Measurements from ENCODE around the gene C12orf50. TPM values are rescaled to one million over a fixed set of nuclear protein-coding genes. Genes with fewer than 3 reads are reported as not detected.

C12orf50 gene
- total and polyA plus RNA-seq, 2 donors (not counting 1 experiment from before 2014, with no cell fraction given), result 0.07 to 0.10 TPM

DNA sequence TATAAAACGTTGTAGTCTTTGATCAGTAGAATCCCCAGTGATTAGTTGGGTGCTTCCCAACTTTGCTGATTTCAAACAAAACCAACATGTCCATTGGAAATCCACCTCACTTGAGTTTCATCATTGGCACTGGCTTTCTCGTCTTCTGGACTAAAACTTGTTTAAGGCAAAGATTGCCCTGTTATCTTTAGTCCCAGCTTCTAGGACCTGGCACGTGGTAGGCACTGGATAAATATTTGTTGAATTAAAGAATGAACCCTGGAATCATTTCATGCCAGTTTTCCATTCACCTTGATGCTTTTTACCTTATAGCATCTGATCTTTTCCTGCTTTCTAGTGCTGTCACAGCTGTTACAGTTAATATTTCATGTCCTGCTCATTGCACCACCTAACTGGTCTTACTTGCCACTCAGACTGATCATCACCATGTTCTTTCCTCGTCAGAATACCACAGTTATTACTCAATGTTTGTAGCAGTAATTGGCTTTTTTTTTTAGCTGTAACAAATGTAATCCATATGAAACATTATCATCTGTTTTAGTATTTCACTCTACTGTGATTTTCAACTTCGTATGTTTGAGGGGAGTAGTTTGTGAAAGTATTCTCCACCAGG, 7.3 kb upstream of the C12orf50 start:
- ChIA-PET POLR2A (no interaction called here), CTCF (no interaction called here)
- peak overlapping the region; percentile 89 for H2AFZ ChIP-seq (ENCODE audit: insufficient read depth, low read depth, low read length, poor library complexity, severe bottlenecking)
- H3K9me3 ChIP-seq (ENCODE audit: control extremely low read depth in 1 of 3, control insufficient read depth in 2 of 3, insufficient read depth in 1 of 3, low read length in 2 of 3), result no peaks in the 10 kb centered on the region
- no peaks in the 10 kb centered on the region for H3K36me3 ChIP-seq (replicated peaks in 1 of 2; ENCODE audit: control extremely low read depth in 1 of 2, control insufficient read depth in 1 of 2, extremely low read depth in 1 of 2, insufficient read depth in 2 of 2, low read length in 1 of 2)
- H4K20me1 ChIP-seq (ENCODE audit: control insufficient read depth, insufficient read depth, low read length, poor library complexity, severe bottlenecking), result peaks cover 3% of the 10 kb centered on the region
- no peaks in the 10 kb centered on the region for H3K9me3 Mint-ChIP-seq (ENCODE audit: insufficient read depth)
- no peak overlapping the region for H3K27ac ChIP-seq (ENCODE audit: low read length in 2 of 2)
- H3K27me3 ChIP-seq (replicated peaks in 1 of 4; ENCODE audit: control extremely low read depth in 1 of 4, control insufficient read depth in 3 of 4, insufficient read depth in 4 of 4, low read length in 3 of 4), result no peaks in the 10 kb centered on the region
- ATAC-seq (ENCODE audit: low read depth), result no peak
- no peak for DNase-seq
- H3K4me3 Mint-ChIP-seq, result peak overlapping the region; percentile 99
- peak overlapping the region; percentile 86 for H3K4me2 ChIP-seq (replicated peaks; ENCODE audit: low read depth, low read length, poor library complexity, severe bottlenecking)
- intact Hi-C loops (cut with micrococcal nuclease), result loop anchor here (5.0 kb wide), 2 partner anchors 1311 to 1491 kb away; partner anchors contain the start of gene POC1B
- H3K27ac Mint-ChIP-seq, result no peak overlapping the region
- H3K79me2 ChIP-seq (ENCODE audit: control insufficient read depth, insufficient read depth, low read length), result peaks cover 27% of the 10 kb centered on the region
- peaks cover 30% of the 10 kb centered on the region for H3K4me1 Mint-ChIP-seq
- peak overlapping the region in 4 of 5 experiments; percentile 86 to 93 (median 90) for H3K4me3 ChIP-seq (ENCODE audit: control extremely low read depth in 1 of 5, extremely low read depth in 1 of 5, insufficient read depth in 1 of 5, low read depth in 2 of 5, low read length in 4 of 5)
- no peaks in the 10 kb centered on the region for H3K27me3 Mint-ChIP-seq
- peaks cover 16 to 17% of the 10 kb centered on the region in 2 donors for H3K4me1 ChIP-seq (ENCODE audit: control insufficient read depth in 2 of 2, insufficient read depth in 2 of 2, low read length in 2 of 2)
- no peak for TF ChIP-seq EZH2 (IDR thresholded peaks at IDR 0.05; ENCODE audit: borderline replicate concordance, insufficient read depth, low read depth, low read length, poor library complexity, severe bottlenecking)
- TF ChIP-seq, protein P1, sequence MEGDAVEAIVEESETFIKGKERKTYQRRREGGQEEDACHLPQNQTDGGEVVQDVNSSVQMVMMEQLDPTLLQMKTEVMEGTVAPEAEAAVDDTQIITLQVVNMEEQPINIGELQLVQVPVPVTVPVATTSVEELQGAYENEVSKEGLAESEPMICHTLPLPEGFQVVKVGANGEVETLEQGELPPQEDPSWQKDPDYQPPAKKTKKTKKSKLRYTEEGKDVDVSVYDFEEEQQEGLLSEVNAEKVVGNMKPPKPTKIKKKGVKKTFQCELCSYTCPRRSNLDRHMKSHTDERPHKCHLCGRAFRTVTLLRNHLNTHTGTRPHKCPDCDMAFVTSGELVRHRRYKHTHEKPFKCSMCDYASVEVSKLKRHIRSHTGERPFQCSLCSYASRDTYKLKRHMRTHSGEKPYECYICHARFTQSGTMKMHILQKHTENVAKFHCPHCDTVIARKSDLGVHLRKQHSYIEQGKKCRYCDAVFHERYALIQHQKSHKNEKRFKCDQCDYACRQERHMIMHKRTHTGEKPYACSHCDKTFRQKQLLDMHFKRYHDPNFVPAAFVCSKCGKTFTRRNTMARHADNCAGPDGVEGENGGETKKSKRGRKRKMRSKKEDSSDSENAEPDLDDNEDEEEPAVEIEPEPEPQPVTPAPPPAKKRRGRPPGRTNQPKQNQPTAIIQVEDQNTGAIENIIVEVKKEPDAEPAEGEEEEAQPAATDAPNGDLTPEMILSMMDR (IDR thresholded peaks at IDR 0.05), result no peak
- WGBS (ENCODE audit: insufficient coverage), result 83% methylated on average over 1 of the region's 5 CpGs
- H3K9ac ChIP-seq (ENCODE audit: low read length), result peak overlapping the region; percentile 87

DNA sequence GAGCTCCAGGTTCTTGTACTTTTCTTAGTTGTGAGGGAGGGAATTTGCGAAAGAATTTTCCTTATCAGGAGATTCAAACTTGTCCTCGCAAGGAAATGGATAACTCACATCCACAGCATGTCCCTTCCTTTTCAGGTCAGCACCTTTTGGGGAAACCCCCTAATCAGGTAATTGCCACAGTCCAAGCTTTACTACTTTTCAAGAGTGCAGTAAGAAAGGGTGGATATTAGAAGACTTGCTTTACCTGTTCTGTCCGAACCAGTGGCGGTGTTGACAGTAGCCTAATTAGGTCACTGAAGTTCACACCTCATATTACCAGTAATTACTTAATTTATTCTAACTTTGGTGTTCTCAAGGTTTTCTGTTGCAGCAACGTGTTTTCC, 6.7 kb upstream of the C12orf50 start:
- H3K4me1 Mint-ChIP-seq, result peaks cover 30% of the 10 kb centered on the region
- H3K4me3 Mint-ChIP-seq, result peak overlapping the region; percentile 99
- Histone ChIP-seq H3K36me3 (replicated peaks in 1 of 2; ENCODE audit: control extremely low read depth in 1 of 2, control insufficient read depth in 1 of 2, extremely low read depth in 1 of 2, insufficient read depth in 2 of 2, low read length in 1 of 2) (no peaks in the 10 kb centered on the region), H2AFZ (ENCODE audit: insufficient read depth, low read depth, low read length, poor library complexity, severe bottlenecking) (peak overlapping the region; percentile 89), H3K79me2 (ENCODE audit: control insufficient read depth, insufficient read depth, low read length) (peaks cover 27% of the 10 kb centered on the region), H3K9ac (ENCODE audit: low read length) (peak overlapping the region; percentile 87), H3K27me3 (replicated peaks in 1 of 4; ENCODE audit: control extremely low read depth in 1 of 4, control insufficient read depth in 3 of 4, insufficient read depth in 4 of 4, low read length in 3 of 4) (no peaks in the 10 kb centered on the region), H3K4me3 (ENCODE audit: control extremely low read depth in 1 of 5, extremely low read depth in 1 of 5, insufficient read depth in 1 of 5, low read depth in 2 of 5, low read length in 4 of 5) (peak overlapping the region; percentile 62 to 93 (median 90)), H3K4me2 (replicated peaks; ENCODE audit: low read depth, low read length, poor library complexity, severe bottlenecking) (peak overlapping the region; percentile 86), H3K27ac (ENCODE audit: low read length in 2 of 2) (peak overlapping the region; percentile 47 to 74), H3K4me1 (ENCODE audit: control insufficient read depth in 2 of 2, insufficient read depth in 2 of 2, low read length in 2 of 2) (peaks cover 16 to 17% of the 10 kb centered on the region in 2 donors), H3K9me3 (ENCODE audit: control extremely low read depth in 1 of 3, control insufficient read depth in 2 of 3, insufficient read depth in 1 of 3, low read length in 2 of 3) (peaks cover 0 to 3% (median 0%) of the 10 kb centered on the region in 3 donors), H4K20me1 (ENCODE audit: control insufficient read depth, insufficient read depth, low read length, poor library complexity, severe bottlenecking) (peaks cover 2% of the 10 kb centered on the region)
- ATAC-seq (ENCODE audit: low read depth) (no peak), DNase-seq (no peak)
- H3K27ac Mint-ChIP-seq, result peak overlapping the region; percentile 56
- intact Hi-C loops (cut with micrococcal nuclease), result loop anchor here (1.0 to 5.0 kb wide), 3 partner anchors 106 to 1491 kb away; partner anchors contain the start of genes CEP290, POC1B and TMTC3
- CTCF ChIA-PET, result no interaction called here
- H3K27me3 Mint-ChIP-seq, result no peaks in the 10 kb centered on the region
- POLR2A ChIA-PET, result interaction anchor here (1.6 kb wide), 1 partner anchor 106 kb away, joined by 3 read pairs; the partner anchor contains the start of gene CEP290
- no CpG with 5 or more reads among the region's 5 CpGs for WGBS (ENCODE audit: insufficient coverage)
- no peaks in the 10 kb centered on the region for H3K9me3 Mint-ChIP-seq (ENCODE audit: insufficient read depth)
- TF ChIP-seq, protein P1 (IDR thresholded peaks at IDR 0.05), result no peak
- TF ChIP-seq EZH2 (IDR thresholded peaks at IDR 0.05; ENCODE audit: borderline replicate concordance, insufficient read depth, low read depth, low read length, poor library complexity, severe bottlenecking), result no peak

Data from B cell (primary cell).